ENCODE results near the gene TRAPPC4. TPM values are rescaled to one million over a fixed set of nuclear protein-coding genes. Genes with fewer than 3 reads are reported as not detected.

Gene TRAPPC4
- total and polyA plus RNA-seq, 2 donors (not counting 1 experiment from before 2014, with no cell fraction given): 61.4 to 64.5 TPM

DNA sequence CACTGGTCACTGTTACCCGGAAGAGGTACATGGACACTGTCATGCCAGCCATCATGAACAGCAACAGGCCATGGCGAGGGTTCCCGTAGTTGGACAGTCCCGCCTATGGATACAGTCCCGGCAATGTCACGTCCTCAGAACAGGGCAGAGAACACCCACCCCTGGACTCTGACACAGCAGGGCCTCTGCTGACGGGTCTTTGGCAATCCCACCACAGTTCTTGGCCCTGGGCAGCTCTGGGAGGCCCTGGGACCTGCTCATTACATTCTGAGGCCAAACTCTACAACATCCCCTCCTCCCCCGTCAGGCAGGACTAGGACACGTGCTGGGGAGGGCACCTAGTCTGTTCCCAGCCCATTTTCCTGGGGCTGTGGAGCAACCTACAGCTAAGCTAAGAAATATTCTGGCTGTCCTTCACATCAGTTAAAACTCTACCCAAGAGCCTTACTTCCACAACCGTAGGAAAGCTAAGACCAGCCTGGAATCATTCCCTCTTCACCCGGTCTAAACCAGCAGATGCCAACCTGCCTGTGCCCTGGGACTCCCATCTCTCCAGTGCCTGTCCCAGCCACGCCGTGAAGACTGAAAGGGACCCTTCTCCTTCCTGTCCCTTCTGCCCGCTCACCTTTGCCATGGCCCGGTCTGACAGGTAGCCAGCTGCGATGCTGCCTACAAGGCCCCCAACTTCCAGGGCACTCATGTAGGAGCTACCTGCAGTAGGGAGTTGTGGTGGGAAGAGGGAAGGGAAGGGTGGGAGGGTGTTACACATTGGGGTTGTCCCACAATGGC is 7.6 kb downstream of the TRAPPC4 start:
- Histone ChIP-seq H3K79me2 (ENCODE audit: control insufficient read depth, insufficient read depth, low read length) (peaks cover 39% of the 10 kb centered on the region), H3K4me1 (ENCODE audit: control insufficient read depth in 2 of 2, insufficient read depth in 2 of 2, low read length in 2 of 2) (peaks cover 4 to 10% of the 10 kb centered on the region in 2 donors), H3K4me3 (ENCODE audit: control extremely low read depth in 1 of 5, extremely low read depth in 1 of 5, insufficient read depth in 1 of 5, low read depth in 2 of 5, low read length in 4 of 5) (no peak overlapping the region), H3K27me3 (replicated peaks in 1 of 4; ENCODE audit: control extremely low read depth in 1 of 4, control insufficient read depth in 3 of 4, insufficient read depth in 4 of 4, low read length in 3 of 4) (no peaks in the 10 kb centered on the region), H4K20me1 (ENCODE audit: control insufficient read depth, insufficient read depth, low read length, poor library complexity, severe bottlenecking) (peaks cover 6% of the 10 kb centered on the region), H3K9ac (ENCODE audit: low read length) (no peak overlapping the region), H3K4me2 (replicated peaks; ENCODE audit: low read depth, low read length, poor library complexity, severe bottlenecking) (no peak overlapping the region), H3K36me3 (replicated peaks in 1 of 2; ENCODE audit: control extremely low read depth in 1 of 2, control insufficient read depth in 1 of 2, extremely low read depth in 1 of 2, insufficient read depth in 2 of 2, low read length in 1 of 2) (peaks cover 7 to 41% of the 10 kb centered on the region in 2 experiments), H3K27ac (ENCODE audit: low read length in 2 of 2) (no peak overlapping the region), H3K9me3 (ENCODE audit: control extremely low read depth in 1 of 3, control insufficient read depth in 2 of 3, insufficient read depth in 1 of 3, low read length in 2 of 3) (no peaks in the 10 kb centered on the region), H2AFZ (ENCODE audit: insufficient read depth, low read depth, low read length, poor library complexity, severe bottlenecking) (no peak overlapping the region)
- no peak for ATAC-seq (ENCODE audit: low read depth)
- Mint-ChIP-seq H3K4me3 (no peak overlapping the region), H3K27ac (peak overlapping the region; percentile 20), H3K9me3 (ENCODE audit: insufficient read depth) (no peaks in the 10 kb centered on the region), H3K27me3 (no peaks in the 10 kb centered on the region), H3K4me1 (peaks cover 23% of the 10 kb centered on the region)
- ChIA-PET POLR2A (interaction anchor here (0.6 kb wide), 1 partner anchor 180 kb away, joined by 4 read pairs; the partner anchor contains the start of gene CBL), CTCF (interaction anchor here (1.1 kb wide), 1 partner anchor 18 kb away, joined by 3 read pairs; no protein-coding TSS in a partner anchor)
- 96% methylated on average over 15 of the region's 16 CpGs for WGBS (ENCODE audit: insufficient coverage)
- intact Hi-C loops (cut with micrococcal nuclease): no loop called here
- no peak for TF ChIP-seq EZH2 (IDR thresholded peaks at IDR 0.05; ENCODE audit: borderline replicate concordance, insufficient read depth, low read depth, low read length, poor library complexity, severe bottlenecking)
- no peak for TF ChIP-seq CTCF (IDR thresholded peaks at IDR 0.05)
- no peak for DNase-seq

DNA sequence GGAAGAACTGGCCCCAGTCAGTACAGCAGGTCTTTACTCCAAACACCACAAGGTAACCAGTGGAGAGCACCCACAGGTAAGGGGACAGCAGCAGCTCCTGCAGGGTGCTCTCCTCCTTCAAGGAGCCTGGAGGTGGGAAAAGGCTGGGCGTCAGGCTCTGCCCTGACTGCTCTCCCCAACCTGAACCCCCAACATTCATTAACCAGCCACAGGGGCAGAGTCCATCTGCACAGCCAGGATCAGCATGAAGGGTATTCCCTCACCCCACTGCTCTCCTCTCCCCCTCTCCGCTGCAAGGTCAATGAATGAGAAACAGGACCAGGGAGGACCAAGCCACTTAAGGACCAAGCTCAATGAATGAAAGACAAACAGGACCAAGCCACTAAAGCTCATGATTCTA is 8.4 kb downstream of the TRAPPC4 start:
- no peak overlapping the region for H3K9ac ChIP-seq (ENCODE audit: low read length)
- peaks cover 31% of the 10 kb centered on the region for H3K79me2 ChIP-seq (ENCODE audit: control insufficient read depth, insufficient read depth, low read length)
- no peaks in the 10 kb centered on the region for H3K27me3 Mint-ChIP-seq
- H3K27ac Mint-ChIP-seq: no peak overlapping the region
- ChIA-PET POLR2A (interaction anchor here (0.6 kb wide), 1 partner anchor 179 kb away, joined by 4 read pairs; the partner anchor contains the start of gene CBL), CTCF (interaction anchor here (1.1 kb wide), 1 partner anchor 17 kb away, joined by 3 read pairs; no protein-coding TSS in a partner anchor)
- H3K27ac ChIP-seq (ENCODE audit: low read length in 2 of 2): no peak overlapping the region
- ATAC-seq (ENCODE audit: low read depth) (no peak), DNase-seq (no peak)
- no peaks in the 10 kb centered on the region for H3K27me3 ChIP-seq (replicated peaks in 1 of 4; ENCODE audit: control extremely low read depth in 1 of 4, control insufficient read depth in 3 of 4, insufficient read depth in 4 of 4, low read length in 3 of 4)
- no peak overlapping the region for H2AFZ ChIP-seq (ENCODE audit: insufficient read depth, low read depth, low read length, poor library complexity, severe bottlenecking)
- peaks cover 20% of the 10 kb centered on the region for H3K4me1 Mint-ChIP-seq
- no peaks in the 10 kb centered on the region for H3K9me3 ChIP-seq (ENCODE audit: control extremely low read depth in 1 of 3, control insufficient read depth in 2 of 3, insufficient read depth in 1 of 3, low read length in 2 of 3)
- no peaks in the 10 kb centered on the region for H3K9me3 Mint-ChIP-seq (ENCODE audit: insufficient read depth)
- WGBS (ENCODE audit: insufficient coverage): 93% methylated on average over 2 of the region's 2 CpGs
- H3K4me3 ChIP-seq (ENCODE audit: control extremely low read depth in 1 of 5, extremely low read depth in 1 of 5, insufficient read depth in 1 of 5, low read depth in 2 of 5, low read length in 4 of 5): no peak overlapping the region
- TF ChIP-seq EZH2 (IDR thresholded peaks at IDR 0.05; ENCODE audit: borderline replicate concordance, insufficient read depth, low read depth, low read length, poor library complexity, severe bottlenecking): no peak
- TF ChIP-seq CTCF (IDR thresholded peaks at IDR 0.05): no peak
- H4K20me1 ChIP-seq (ENCODE audit: control insufficient read depth, insufficient read depth, low read length, poor library complexity, severe bottlenecking): peaks cover 6% of the 10 kb centered on the region
- H3K4me1 ChIP-seq (ENCODE audit: control insufficient read depth in 2 of 2, insufficient read depth in 2 of 2, low read length in 2 of 2): peaks cover 4 to 10% of the 10 kb centered on the region in 2 donors
- no peak overlapping the region for H3K4me3 Mint-ChIP-seq
- peaks cover 4 to 35% of the 10 kb centered on the region in 2 experiments for H3K36me3 ChIP-seq (replicated peaks in 1 of 2; ENCODE audit: control extremely low read depth in 1 of 2, control insufficient read depth in 1 of 2, extremely low read depth in 1 of 2, insufficient read depth in 2 of 2, low read length in 1 of 2)
- H3K4me2 ChIP-seq (replicated peaks; ENCODE audit: low read depth, low read length, poor library complexity, severe bottlenecking): no peak overlapping the region
- intact Hi-C loops (cut with micrococcal nuclease): no loop called here

Data from B cell (primary cell).